ENCODE results near the gene MSH5.

GRCh38 chr6:31778999-31779885 lies 39.4 kb downstream of the MSH5 start:
- TF ChIP-seq CTCF (IDR thresholded peaks at IDR 0.05) (no peak), EP300 (IDR thresholded peaks at IDR 0.05) (no peak)

All from esophagus muscularis mucosa (tissue), 3 donors.